ENCODE data around the gene BLOC1S5. TPM values are rescaled to one million over a fixed set of nuclear protein-coding genes. Genes with fewer than 3 reads are reported as not detected.

Gene BLOC1S5
- polyA plus RNA-seq, 3 donors: 3.7 to 11.7 (median 9.2) TPM

DNA sequence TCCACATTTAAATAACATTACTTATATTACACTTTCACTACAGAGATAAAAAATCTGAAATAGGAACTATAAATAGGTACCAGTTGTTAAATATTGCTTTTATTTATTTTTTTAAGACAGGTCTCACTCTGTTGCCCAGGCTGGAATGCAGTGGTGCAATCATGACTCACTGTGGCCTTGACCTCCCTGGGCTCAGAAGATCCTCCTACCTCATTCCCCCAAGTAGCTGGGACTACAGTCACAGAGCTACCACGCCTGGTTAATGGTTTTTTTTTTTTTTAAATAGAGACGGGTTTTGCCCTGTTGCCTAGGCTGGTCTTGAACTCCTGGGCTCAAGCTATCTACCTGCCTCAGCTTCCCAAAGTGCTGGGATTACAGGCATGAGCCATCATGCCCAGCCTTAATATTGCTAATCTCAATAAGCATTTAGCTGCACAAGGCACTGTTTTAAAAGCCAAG is 20.9 kb upstream of the BLOC1S5 start:
- peak; percentile 78 to 91 (median 84) for DNase-seq
- H3K27me3 Mint-ChIP-seq (ENCODE audit: low read depth in 3 of 3): no peaks in the 10 kb centered on the region
- H3K27ac Mint-ChIP-seq: peak overlapping the region; percentile 74 to 91 (median 87)
- H3K4me3 ChIP-seq (replicated peaks in 1 of 3; ENCODE audit: low read depth in 2 of 3, low read length in 3 of 3): no peak overlapping the region
- no peaks in the 10 kb centered on the region for H3K27me3 ChIP-seq (ENCODE audit: control insufficient read depth in 2 of 2, insufficient read depth in 2 of 2, low read length in 2 of 2)
- peaks cover 34% of the 10 kb centered on the region for H3K79me2 ChIP-seq (ENCODE audit: insufficient read depth, low read length)
- H3K9ac ChIP-seq (ENCODE audit: insufficient read depth, low read length, poor library complexity, severe bottlenecking): no peak overlapping the region
- H3K9me3 Mint-ChIP-seq: peaks cover 0 to 6% (median 0%) of the 10 kb centered on the region in 7 donors
- H3K4me2 ChIP-seq (replicated peaks; ENCODE audit: extremely low read depth, low read length, poor library complexity, severe bottlenecking): no peak overlapping the region
- TF ChIP-seq, protein P1, sequence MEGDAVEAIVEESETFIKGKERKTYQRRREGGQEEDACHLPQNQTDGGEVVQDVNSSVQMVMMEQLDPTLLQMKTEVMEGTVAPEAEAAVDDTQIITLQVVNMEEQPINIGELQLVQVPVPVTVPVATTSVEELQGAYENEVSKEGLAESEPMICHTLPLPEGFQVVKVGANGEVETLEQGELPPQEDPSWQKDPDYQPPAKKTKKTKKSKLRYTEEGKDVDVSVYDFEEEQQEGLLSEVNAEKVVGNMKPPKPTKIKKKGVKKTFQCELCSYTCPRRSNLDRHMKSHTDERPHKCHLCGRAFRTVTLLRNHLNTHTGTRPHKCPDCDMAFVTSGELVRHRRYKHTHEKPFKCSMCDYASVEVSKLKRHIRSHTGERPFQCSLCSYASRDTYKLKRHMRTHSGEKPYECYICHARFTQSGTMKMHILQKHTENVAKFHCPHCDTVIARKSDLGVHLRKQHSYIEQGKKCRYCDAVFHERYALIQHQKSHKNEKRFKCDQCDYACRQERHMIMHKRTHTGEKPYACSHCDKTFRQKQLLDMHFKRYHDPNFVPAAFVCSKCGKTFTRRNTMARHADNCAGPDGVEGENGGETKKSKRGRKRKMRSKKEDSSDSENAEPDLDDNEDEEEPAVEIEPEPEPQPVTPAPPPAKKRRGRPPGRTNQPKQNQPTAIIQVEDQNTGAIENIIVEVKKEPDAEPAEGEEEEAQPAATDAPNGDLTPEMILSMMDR (IDR thresholded peaks at IDR 0.05): no peak
- H3K9me3 ChIP-seq (replicated peaks in 1 of 2; ENCODE audit: control insufficient read depth in 1 of 2, insufficient read depth in 1 of 2, low read length in 2 of 2): peaks cover 0 to 4% of the 10 kb centered on the region in 2 donors
- no peak overlapping the region for H3K4me3 Mint-ChIP-seq
- H3K4me1 Mint-ChIP-seq: peaks cover 40% of the 10 kb centered on the region
- H3K36me3 ChIP-seq (replicated peaks in 1 of 2; ENCODE audit: control insufficient read depth in 1 of 2, insufficient read depth in 2 of 2, low read length in 2 of 2): peaks cover 28 to 36% of the 10 kb centered on the region in 2 donors
- peaks cover 42 to 44% of the 10 kb centered on the region in 2 donors for H3K36me3 Mint-ChIP-seq
- peak overlapping the region; percentile 48 to 80 for H3K27ac ChIP-seq (ENCODE audit: low read depth in 1 of 2, low read length in 2 of 2)
- no peak overlapping the region for H2AFZ ChIP-seq (ENCODE audit: insufficient read depth, low read depth, low read length, poor library complexity, severe bottlenecking)
- peaks cover 36 to 55% of the 10 kb centered on the region in 2 donors for H3K4me1 ChIP-seq (ENCODE audit: control insufficient read depth in 1 of 2, insufficient read depth in 2 of 2, low read length in 2 of 2)
- intact Hi-C loops (cut with micrococcal nuclease): loop anchor here in 1 of 2 donors (10.0 kb wide), 1 partner anchor 1500 kb away; the partner anchor contains the start of gene LY86
- no peaks in the 10 kb centered on the region for H4K20me1 ChIP-seq (ENCODE audit: insufficient read depth, low read length)
- WGBS (ENCODE audit: insufficient coverage): no CpG with 5 or more reads among the region's 2 CpGs

DNA sequence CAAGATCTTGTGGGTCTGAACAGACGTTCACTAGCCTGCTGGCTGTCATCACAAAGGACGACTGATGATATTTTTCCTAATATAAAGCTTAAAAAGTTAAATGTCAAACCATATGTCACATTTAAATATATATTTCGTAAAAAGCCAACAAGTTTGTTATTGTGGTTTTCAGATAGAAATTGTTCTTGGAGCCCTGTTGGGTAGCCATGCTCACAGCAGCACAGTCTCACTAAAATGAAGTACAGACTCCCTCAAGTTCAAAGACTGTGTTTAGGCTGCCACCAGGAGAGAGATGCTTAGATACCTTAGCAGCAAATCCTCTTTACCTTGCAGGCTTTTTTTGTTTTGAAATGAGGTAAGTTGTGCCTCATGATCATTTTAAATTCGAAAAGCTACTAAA is 20.4 kb upstream of the BLOC1S5 start:
- H3K4me2 ChIP-seq (replicated peaks; ENCODE audit: extremely low read depth, low read length, poor library complexity, severe bottlenecking): no peak overlapping the region
- H3K27me3 Mint-ChIP-seq (ENCODE audit: low read depth in 3 of 3): no peaks in the 10 kb centered on the region
- H3K27ac ChIP-seq (ENCODE audit: low read depth in 1 of 2, low read length in 2 of 2): peak overlapping the region; percentile 16 to 80
- no peak overlapping the region for H2AFZ ChIP-seq (ENCODE audit: insufficient read depth, low read depth, low read length, poor library complexity, severe bottlenecking)
- peaks cover 34% of the 10 kb centered on the region for H3K79me2 ChIP-seq (ENCODE audit: insufficient read depth, low read length)
- peaks cover 0 to 4% of the 10 kb centered on the region in 2 donors for H3K9me3 ChIP-seq (replicated peaks in 1 of 2; ENCODE audit: control insufficient read depth in 1 of 2, insufficient read depth in 1 of 2, low read length in 2 of 2)
- WGBS (ENCODE audit: insufficient coverage): no CpG with 5 or more reads among the region's 4 CpGs
- H3K27ac Mint-ChIP-seq: peak overlapping the region; percentile 74 to 91 (median 87)
- H4K20me1 ChIP-seq (ENCODE audit: insufficient read depth, low read length): no peaks in the 10 kb centered on the region
- H3K36me3 ChIP-seq (replicated peaks in 1 of 2; ENCODE audit: control insufficient read depth in 1 of 2, insufficient read depth in 2 of 2, low read length in 2 of 2): peaks cover 26 to 34% of the 10 kb centered on the region in 2 donors
- no peak overlapping the region for H3K4me3 Mint-ChIP-seq
- H3K27me3 ChIP-seq (ENCODE audit: control insufficient read depth in 2 of 2, insufficient read depth in 2 of 2, low read length in 2 of 2): no peaks in the 10 kb centered on the region
- no peak overlapping the region for H3K4me3 ChIP-seq (replicated peaks in 1 of 3; ENCODE audit: low read depth in 2 of 3, low read length in 3 of 3)
- DNase-seq: no peak
- peaks cover 45% of the 10 kb centered on the region for H3K4me1 Mint-ChIP-seq
- H3K4me1 ChIP-seq (ENCODE audit: control insufficient read depth in 1 of 2, insufficient read depth in 2 of 2, low read length in 2 of 2): peaks cover 41 to 60% of the 10 kb centered on the region in 2 donors
- intact Hi-C loops (cut with micrococcal nuclease): loop anchor here in 1 of 2 donors (10.0 kb wide), 1 partner anchor 1500 kb away; the partner anchor contains the start of gene LY86
- H3K9ac ChIP-seq (ENCODE audit: insufficient read depth, low read length, poor library complexity, severe bottlenecking): no peak overlapping the region
- peaks cover 41 to 42% of the 10 kb centered on the region in 2 donors for H3K36me3 Mint-ChIP-seq
- TF ChIP-seq, protein P1 (IDR thresholded peaks at IDR 0.05): no peak
- peaks cover 0 to 6% (median 0%) of the 10 kb centered on the region in 7 donors for H3K9me3 Mint-ChIP-seq

All from CD14-positive monocyte (primary cell).